Testis (tissue), 3 donors: ENCODE data around the gene FRMPD4. TPM values are rescaled to one million over a fixed set of nuclear protein-coding genes. Genes with fewer than 3 reads are reported as not detected.

ENCODE experiments used
- DNase-seq: peaks from one replicate; pipeline ENCODE4 v3.0.0-alpha.2; 2019
- H3K27ac ChIP-seq, 2 donors: fragments of 200-600 bp; sonication (generic); one replicate each; pipeline ENCODE4 v1.5.1; 2019
- H3K27me3 ChIP-seq: fragments of 200-600 bp; sonication (generic); one replicate; pipeline ENCODE4 v1.5.1; 2019
- H3K36me3 ChIP-seq: fragments of 200-600 bp; sonication (generic); one replicate; pipeline ENCODE4 v1.5.1; 2017; ENCODE audit warnings: low read depth; ENCODE audit errors: missing control alignments
- H3K4me1 ChIP-seq: fragments of 200-600 bp; sonication (generic); one replicate; pipeline ENCODE4 v1.5.1; 2019
- H3K4me3 ChIP-seq, 2 donors: fragments of 200-600 bp; sonication (generic); one replicate each; pipeline ENCODE4 v1.5.1; 2017 to 2019
- H3K9me3 ChIP-seq: fragments of 200-600 bp; sonication (generic); one replicate; pipeline ENCODE4 v1.5.1; 2017
- CTCF ChIP-seq, 3 experiments: fragments of 450-650 bp in 2 of 3; fragments of 200-600 bp in 1 of 3; sonication (generic) in 1 of 3; IDR thresholded peaks; one replicate each; pipeline ENCODE4 v1.5.1; 2016 to 2019; ENCODE audit warnings: antibody characterized with exemption in 3 of 3, mild to moderate bottlenecking in 2 of 3, moderate library complexity in 1 of 3
- POLR2A ChIP-seq: fragments of 450-650 bp; IDR thresholded peaks from one replicate; pipeline ENCODE4 v1.6.1; 2017; ENCODE audit warnings: antibody characterized with exemption, mild to moderate bottlenecking, moderate library complexity
- WGBS, 2 donors: methylation state at CpG; one replicate each; pipeline ENCODE4 v1.1.5; 2018; 5-methylcytosine and 5-hydroxymethylcytosine counted together
- intact Hi-C: fragments of 100-400 bp; cut with DNase I; formaldehyde crosslinking; loops from one replicate; pipeline ENCODE4 v1.15.1; 2023; ENCODE audit warnings: low total_unique reads
- polyA plus RNA-seq: library from polyadenylated mRNA; stranded (reverse); fragments of 350-450 nt; fragmentation: Illumina TruSeq; extraction: RNeasy Lipid Tissue Mini Kit (QIAGEN cat#74804); gene quantifications from one replicate; pipeline ENCODE4 v1.2.3, GENCODE V29; 2014; ENCODE audit warnings: low read depth, low replicate concordance; ENCODE audit not compliant: insufficient read depth
- total RNA-seq, 2 donors: library from RNA; depleted of rRNA; stranded (reverse); fragments of >200 nt; gene quantifications; one replicate each; pipeline ENCODE4 v1.2.3, GENCODE V29; 2016

FRMPD4 gene
- total and polyA plus RNA-seq, 3 donors from 2014 or later = 1.1 to 1.6 (median 1.3) TPM

DNA sequence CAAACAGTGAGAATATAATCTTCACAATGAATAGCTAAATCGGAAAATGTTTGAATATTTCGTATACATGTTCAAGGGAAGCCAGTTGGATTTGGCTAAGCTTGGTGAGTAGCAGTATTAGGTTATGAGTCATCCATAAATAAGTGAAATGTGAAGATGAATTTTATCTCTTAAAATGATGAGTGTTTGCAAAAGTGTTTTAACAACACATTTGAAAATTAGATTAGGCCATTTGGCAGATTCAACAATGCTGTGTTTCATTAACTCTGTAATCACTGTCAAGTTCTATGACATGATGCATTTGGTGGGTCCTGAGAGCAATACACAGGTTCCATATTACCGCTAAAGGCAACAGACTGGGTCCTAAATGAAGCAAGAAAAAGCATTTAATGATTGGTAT, 351.1 kb downstream of the FRMPD4 start:
- H3K27ac ChIP-seq = no peak overlapping the region
- intact Hi-C loops = no loop called here
- DNase-seq = no peak
- no peaks in the 10 kb centered on the region for H3K4me1 ChIP-seq
- no peaks in the 10 kb centered on the region for H3K9me3 ChIP-seq
- WGBS, 2 donors = 88 to 97% methylated on average over 3 of the region's 3 CpGs
- no peak overlapping the region for H3K4me3 ChIP-seq
- TF ChIP-seq CTCF (IDR thresholded peaks at IDR 0.05) (no peak), POLR2A (no peak)
- H3K36me3 ChIP-seq = no peaks in the 10 kb centered on the region
- H3K27me3 ChIP-seq = no peaks in the 10 kb centered on the region

GRCh38 chrX:12494400-12495138, 356.3 kb downstream of the FRMPD4 start:
- intact Hi-C loops = no loop called here
- no peaks in the 10 kb centered on the region for H3K36me3 ChIP-seq
- no peaks in the 10 kb centered on the region for H3K27me3 ChIP-seq
- peak overlapping the region in 1 of 2 donors; percentile 61 for H3K27ac ChIP-seq
- peak; percentile 40 for DNase-seq
- TF ChIP-seq CTCF (IDR thresholded peaks at IDR 0.05) = no peak
- TF ChIP-seq POLR2A = no peak
- no peaks in the 10 kb centered on the region for H3K9me3 ChIP-seq
- 55 to 59% methylated on average over 9 of the region's 11 CpGs for WGBS, 2 donors
- no peaks in the 10 kb centered on the region for H3K4me1 ChIP-seq
- no peak overlapping the region for H3K4me3 ChIP-seq

DNA sequence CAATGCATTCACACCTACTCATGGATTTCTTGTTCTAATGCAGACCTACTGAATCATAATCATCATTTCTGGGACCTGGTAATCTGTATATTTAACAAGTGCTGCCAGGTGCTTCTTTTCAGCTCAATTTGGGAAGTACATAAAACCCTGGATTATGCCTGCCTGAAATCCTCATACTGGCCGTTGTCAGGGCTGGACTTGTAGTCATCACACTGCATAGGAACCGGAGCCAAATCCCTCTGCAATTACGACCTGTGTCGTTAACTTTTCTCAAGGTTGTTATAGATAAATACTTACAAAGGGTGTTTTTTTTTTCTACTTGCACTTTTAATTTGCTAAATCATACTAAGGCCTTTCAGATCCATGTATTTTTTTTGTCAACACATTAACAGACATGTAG, 358.1 kb downstream of the FRMPD4 start:
- H3K27me3 ChIP-seq = no peaks in the 10 kb centered on the region
- 15 to 25% methylated on average over 2 to 4 of the region's 4 CpGs for WGBS, 2 donors
- no peak overlapping the region for H3K4me3 ChIP-seq

GRCh38 chrX:12497832-12498591, 359.7 kb downstream of the FRMPD4 start:
- H3K4me1 ChIP-seq = no peaks in the 10 kb centered on the region
- DNase-seq = peak; percentile 30
- intact Hi-C loops = no loop called here

More for the DNA sequence above, 358.1 kb downstream of the FRMPD4 start:
- intact Hi-C loops = no loop called here
- Histone ChIP-seq H3K36me3 (no peaks in the 10 kb centered on the region), H3K9me3 (no peaks in the 10 kb centered on the region), H3K27ac (no peak overlapping the region), H3K4me1 (no peaks in the 10 kb centered on the region)
- peak; percentile 21 for DNase-seq
- TF ChIP-seq POLR2A (no peak), CTCF (IDR thresholded peaks at IDR 0.05) (no peak)

More at GRCh38 chrX:12497832-12498591, 359.7 kb downstream of the FRMPD4 start:
- no peaks in the 10 kb centered on the region for H3K9me3 ChIP-seq
- no peaks in the 10 kb centered on the region for H3K36me3 ChIP-seq
- no peaks in the 10 kb centered on the region for H3K27me3 ChIP-seq
- 68 to 84% methylated on average over 6 to 8 of the region's 8 CpGs for WGBS, 2 donors
- H3K4me3 ChIP-seq = no peak overlapping the region
- no peak for TF ChIP-seq POLR2A
- TF ChIP-seq CTCF (IDR thresholded peaks at IDR 0.05) = peak in 2 of 3 experiments; percentile 6 to 23
- no peak overlapping the region for H3K27ac ChIP-seq
